HEK293T (cell line): ENCODE results near the gene SLC25A42.

ENCODE experiments used
- CTCF ChIA-PET: fragments of 350-600 bp; formaldehyde crosslinking; extraction: SDS; loops from one replicate; lab custom pipeline; 2021; ENCODE audit warnings: antibody characterized with exemption, inconsistent platforms; lab: Yijun Ruan, JAX
- POLR2A ChIA-PET: fragments of 350-600 bp; formaldehyde crosslinking; extraction: SDS; loops from one replicate; lab custom pipeline; 2020; ENCODE audit warnings: antibody characterized with exemption, inconsistent platforms; lab: Yijun Ruan, JAX
- DNase-seq: peaks from one replicate; pipeline ENCODE4 v3.0.0; 2012; ENCODE audit warnings: mixed read lengths; ENCODE audit errors: extremely low spot score
- ARNT ChIP-seq: fragments of 450-650 bp; IDR thresholded peaks from 2 replicates; pipeline ENCODE4 v1.6.1; 2017; ENCODE audit warnings: mild to moderate bottlenecking
- BHLHE40 ChIP-seq: fragments of 450-650 bp; IDR thresholded peaks from 2 replicates; pipeline ENCODE4 v1.6.1; 2016; ENCODE audit warnings: mild to moderate bottlenecking, moderate library complexity, borderline replicate concordance
- CTBP1 ChIP-seq: fragments of 450-650 bp; IDR thresholded peaks from 2 replicates; pipeline ENCODE4 v1.6.1; 2016; ENCODE audit warnings: borderline replicate concordance
- ELF4 ChIP-seq: fragments of 450-650 bp; IDR thresholded peaks from 2 replicates; pipeline ENCODE4 v1.6.1; 2017; ENCODE audit warnings: antibody characterized with exemption
- FOXA1 ChIP-seq: fragments of 450-650 bp; IDR thresholded peaks from 2 replicates; pipeline ENCODE4 v1.6.1; 2016; ENCODE audit warnings: mild to moderate bottlenecking
- FOXK2 ChIP-seq: fragments of 450-650 bp; IDR thresholded peaks from 2 replicates; pipeline ENCODE4 v1.6.1; 2016; ENCODE audit warnings: mild to moderate bottlenecking
- FOXM1 ChIP-seq: fragments of 450-650 bp; IDR thresholded peaks from 2 replicates; pipeline ENCODE4 v1.6.1; 2017; ENCODE audit warnings: mild to moderate bottlenecking, borderline replicate concordance
- HDGF ChIP-seq: fragments of 450-650 bp; IDR thresholded peaks from 2 replicates; pipeline ENCODE4 v1.6.1; 2017; ENCODE audit warnings: antibody characterized with exemption, borderline replicate concordance
- L3MBTL2 ChIP-seq: fragments of 450-650 bp; conservative IDR thresholded peaks from 2 replicates; pipeline ENCODE4 v1.6.1; 2016; ENCODE audit warnings: mild to moderate bottlenecking
- LEF1 ChIP-seq: fragments of 450-650 bp; IDR thresholded peaks from 2 replicates; pipeline ENCODE4 v1.6.1; 2017; ENCODE audit warnings: mild to moderate bottlenecking, borderline replicate concordance
- NFRKB ChIP-seq: fragments of 450-650 bp; IDR thresholded peaks from 2 replicates; pipeline ENCODE4 v1.6.1; 2016; ENCODE audit warnings: mild to moderate bottlenecking, moderate library complexity
- PKNOX1 ChIP-seq: fragments of 450-650 bp; IDR thresholded peaks from 2 replicates; pipeline ENCODE4 v1.6.1; 2016
- SUZ12 ChIP-seq: fragments of 450-650 bp; IDR thresholded peaks from 2 replicates; pipeline ENCODE4 v1.6.1; 2016; ENCODE audit warnings: mild to moderate bottlenecking
- TARDBP ChIP-seq: fragments of 450-650 bp; IDR thresholded peaks from 2 replicates; pipeline ENCODE4 v1.6.1; 2016

Gene SLC25A42

GRCh38 chr19:19087676-19088075, 23.9 kb downstream of the SLC25A42 start:
- POLR2A ChIA-PET: interaction anchor here (0.8 kb wide), 1 partner anchor 18 kb away, joined by 4 read pairs; no protein-coding TSS in a partner anchor
- DNase-seq: no peak
- CTCF ChIA-PET: no interaction called here
- no peak for TF ChIP-seq PKNOX1
- TF ChIP-seq NFRKB: no peak
- TF ChIP-seq HDGF: no peak
- no peak for TF ChIP-seq LEF1
- TF ChIP-seq FOXA1: no peak
- TF ChIP-seq CTBP1: no peak
- TF ChIP-seq L3MBTL2: no peak
- TF ChIP-seq SUZ12: no peak
- TF ChIP-seq FOXM1: no peak
- no peak for TF ChIP-seq TARDBP
- TF ChIP-seq FOXK2: no peak
- no peak for TF ChIP-seq ELF4

GRCh38 chr19:19094513-19094912, 30.7 kb downstream of the SLC25A42 start:
- ChIA-PET POLR2A (no interaction called here), CTCF (no interaction called here)
- TF ChIP-seq HDGF: no peak
- TF ChIP-seq ELF4: no peak
- no peak for TF ChIP-seq CTBP1
- DNase-seq: no peak

GRCh38 chr19:19095691-19096090, 31.9 kb downstream of the SLC25A42 start:
- no peak for TF ChIP-seq ARNT
- ChIA-PET CTCF (interaction anchor here (0.6 kb wide), 1 partner anchor 77 kb away, joined by 3 read pairs; no protein-coding TSS in a partner anchor), POLR2A (no interaction called here)
- no peak for DNase-seq

- ChIA-PET CTCF (interaction anchor here (1.5 kb wide), 1 partner anchor 19 kb away, joined by 3 read pairs; no protein-coding TSS in a partner anchor), POLR2A (interaction anchor here (0.9 kb wide), 1 partner anchor 12 kb away, joined by 3 read pairs; no protein-coding TSS in a partner anchor)
These were observed 33.1 kb downstream of the SLC25A42 start for GRCh38 chr19:19096641-19097627.

GRCh38 chr19:19098084-19098702, 34.4 kb downstream of the SLC25A42 start:
- CTCF ChIA-PET: interaction anchor here (0.7 to 1.5 kb wide), 2 partner anchors 17 to 81 kb away, joined by 3 read pairs; no protein-coding TSS in a partner anchor
- POLR2A ChIA-PET: interaction anchor here (0.9 kb wide), 1 partner anchor 13 kb away, joined by 3 read pairs; no protein-coding TSS in a partner anchor
- TF ChIP-seq L3MBTL2 (no peak), ELF4 (no peak), HDGF (no peak)
- no peak for DNase-seq

More at GRCh38 chr19:19096641-19097627, 33.1 kb downstream of the SLC25A42 start:
- TF ChIP-seq BHLHE40 (no peak), L3MBTL2 (no peak), FOXK2 (no peak)
- no peak for DNase-seq

GRCh38 chr19:19098703-19099632, 35.2 kb downstream of the SLC25A42 start:
- DNase-seq: no peak
- TF ChIP-seq LEF1 (no peak), ARNT (no peak), NFRKB (no peak), PKNOX1 (no peak), FOXA1 (no peak), BHLHE40 (no peak), L3MBTL2 (no peak), SUZ12 (no peak), HDGF (no peak), FOXK2 (no peak)
- ChIA-PET POLR2A (no interaction called here), CTCF (interaction anchor here (0.7 to 1.5 kb wide), 2 partner anchors 17 to 81 kb away, joined by 3 read pairs; no protein-coding TSS in a partner anchor)
